T-helper 1 cell (primary cell): ENCODE measurements around the gene FBXW11.

Experiments
- DNase-seq, 5 donors: peaks; one replicate each; pipeline ENCODE4 v3.0.0-alpha.2; 2012 to 2020

Gene FBXW11

DNA sequence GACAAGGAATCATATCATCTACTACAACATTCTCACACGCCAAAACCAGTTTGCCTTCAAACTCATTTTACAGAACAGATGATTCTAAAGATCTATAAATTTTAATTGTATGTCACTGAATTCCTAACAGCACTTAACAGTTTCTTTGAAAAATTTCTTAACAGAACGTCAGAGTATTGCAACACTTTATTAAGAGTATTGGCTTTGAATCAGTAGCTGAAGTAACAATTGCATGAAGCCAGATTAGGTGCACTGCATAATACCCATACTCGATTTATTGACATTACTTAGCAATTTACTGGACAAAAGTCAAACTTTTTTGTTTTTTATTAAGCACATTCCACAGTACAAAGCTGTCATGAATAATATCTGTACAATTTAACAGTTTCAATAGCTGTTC is 145.1 kb downstream of the FBXW11 start:
- DNase-seq: no peak

DNA sequence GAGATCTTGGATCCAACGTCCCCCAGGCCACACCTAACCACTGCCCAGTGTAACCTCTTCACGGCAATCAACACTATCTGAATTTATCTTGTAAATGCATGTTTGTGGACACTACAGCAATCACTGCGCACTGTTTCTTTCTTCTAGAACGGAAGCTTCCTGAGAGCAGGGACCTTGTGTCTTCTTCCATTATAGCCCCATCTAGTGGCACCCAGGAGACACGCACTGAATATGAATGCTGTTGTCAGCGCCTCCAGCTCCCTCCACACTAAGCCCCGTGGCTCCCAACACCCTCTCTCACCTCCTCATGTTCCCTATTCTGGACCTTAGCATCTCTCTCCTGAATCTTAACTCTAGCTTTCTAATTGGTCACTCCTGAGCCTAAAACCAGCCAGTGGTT is 148.1 kb downstream of the FBXW11 start:
- DNase-seq: no peak

DNA sequence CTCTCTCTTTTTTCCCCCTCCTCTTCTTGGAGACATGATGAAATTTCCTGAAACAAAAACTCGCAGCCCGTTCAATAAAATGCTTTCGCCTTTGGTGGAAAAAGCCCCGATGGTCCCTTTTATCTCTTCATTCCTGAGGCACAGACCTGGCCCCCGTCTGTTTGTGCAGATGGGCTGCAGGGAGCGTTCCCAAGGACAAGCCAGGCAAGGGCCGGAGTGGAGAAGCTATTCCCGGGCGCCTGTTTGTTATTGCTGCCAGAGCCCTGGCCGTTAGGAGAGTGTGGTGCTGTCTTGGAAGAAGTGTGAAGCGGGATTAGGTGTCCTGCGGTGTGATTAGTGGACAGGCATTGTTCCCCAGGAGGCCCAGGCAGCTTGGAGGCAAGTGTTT is 149.0 kb downstream of the FBXW11 start:
- DNase-seq: no peak

DNA sequence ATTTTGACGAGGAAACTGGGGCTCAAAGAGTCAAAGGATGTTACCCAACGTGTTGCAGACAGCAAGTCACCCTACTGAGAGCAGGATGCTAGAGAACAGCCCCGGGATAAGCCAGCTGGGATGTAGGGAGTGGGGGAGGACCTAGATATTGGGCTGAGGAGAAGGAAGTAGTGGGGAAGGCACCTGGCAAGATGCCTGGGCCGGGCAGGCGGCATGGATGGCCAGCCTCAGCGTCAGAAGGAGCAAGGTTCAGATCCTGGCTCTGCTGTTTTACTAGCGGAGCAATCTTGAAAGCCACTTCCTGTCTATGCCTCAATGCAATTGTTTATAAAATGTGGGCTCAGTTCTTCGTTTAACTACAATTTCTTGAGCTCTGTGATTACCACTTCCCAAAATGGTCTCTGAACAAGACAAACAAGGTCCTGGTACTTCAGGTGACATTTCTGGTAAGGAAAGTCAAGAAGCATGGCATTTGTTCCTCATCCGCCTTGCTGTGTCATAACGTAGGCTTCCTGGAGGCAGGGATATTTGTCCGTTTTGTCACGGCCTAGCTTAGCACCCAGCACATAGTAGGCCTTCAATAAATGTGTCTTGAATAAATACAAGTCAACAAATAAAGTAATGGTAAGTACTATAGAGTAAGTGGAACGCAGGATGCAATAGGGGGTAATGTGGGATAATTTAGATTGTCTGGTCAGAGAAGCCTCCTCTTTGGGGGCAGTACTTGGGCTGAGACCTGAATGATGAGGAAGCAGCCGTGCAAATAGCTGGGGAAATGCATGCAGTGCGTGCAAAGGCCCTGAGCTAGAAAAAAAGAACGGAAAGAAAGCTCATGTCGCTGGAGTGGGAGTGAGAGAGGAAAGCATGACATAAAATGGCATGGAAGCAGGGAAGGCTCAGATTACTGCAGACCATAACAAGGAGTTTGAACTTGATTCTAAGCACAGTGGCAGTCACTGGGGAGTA is 150.4 kb downstream of the FBXW11 start:
- no peak for DNase-seq

DNA sequence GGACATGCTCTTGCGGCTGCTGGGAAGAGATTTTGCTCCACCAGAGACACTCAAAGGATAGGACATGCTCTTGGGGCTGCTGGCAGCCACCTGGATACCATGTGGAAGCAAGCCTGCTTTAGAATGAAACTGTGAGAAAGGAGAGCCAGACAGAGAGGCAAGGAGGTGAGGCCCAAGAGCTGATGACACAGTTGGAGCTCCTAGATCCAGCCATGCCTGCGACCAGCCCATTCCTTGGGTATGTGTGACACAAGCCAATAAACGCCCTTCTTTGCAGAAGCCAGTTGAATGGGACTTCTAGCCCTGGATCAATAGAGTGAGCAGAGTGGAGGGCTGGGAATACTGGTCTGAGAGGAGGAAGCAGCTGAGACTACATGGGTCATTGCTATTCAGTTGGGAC is 151.2 kb downstream of the FBXW11 start:
- no peak for DNase-seq

DNA sequence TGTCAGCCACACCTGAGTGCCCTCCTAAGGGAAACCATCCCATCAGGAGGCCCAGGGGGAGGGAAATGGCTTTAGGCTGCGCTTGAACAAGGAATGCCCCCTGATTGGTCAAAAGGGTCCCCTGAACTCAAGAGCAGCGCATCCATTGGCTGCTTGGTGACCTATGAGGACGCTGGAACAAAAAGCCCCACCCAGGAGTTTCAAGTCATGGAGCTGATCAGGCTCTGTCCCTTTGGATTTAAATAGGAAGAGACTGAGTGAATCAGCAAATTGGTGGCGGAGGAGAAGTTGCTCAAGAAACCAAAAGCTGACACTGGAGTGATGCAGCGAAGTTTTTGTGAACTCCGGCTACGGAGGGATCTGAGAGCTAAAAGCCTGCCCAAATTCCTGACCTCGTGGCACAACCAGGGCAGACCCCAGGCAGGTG is 154.2 kb downstream of the FBXW11 start:
- no peak for DNase-seq

DNA sequence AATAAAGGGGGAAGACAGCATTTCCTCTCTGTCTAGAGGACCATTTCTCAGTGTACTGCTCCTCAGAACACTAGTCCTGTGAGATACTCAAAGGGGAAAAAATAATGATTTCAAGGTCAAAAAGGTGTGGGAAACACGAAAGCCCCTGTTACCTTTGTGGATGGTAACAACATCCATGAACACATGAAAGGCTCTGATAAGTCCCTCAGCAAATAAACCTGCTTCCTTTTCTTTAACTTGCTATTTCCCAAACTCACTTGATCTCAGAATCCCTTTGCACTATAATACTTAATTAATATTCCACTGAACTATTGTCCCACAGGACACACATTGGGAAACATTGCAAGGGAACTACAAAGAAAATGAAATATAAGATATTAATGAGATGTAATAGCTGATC is 155.2 kb downstream of the FBXW11 start:
- no peak for DNase-seq

DNA sequence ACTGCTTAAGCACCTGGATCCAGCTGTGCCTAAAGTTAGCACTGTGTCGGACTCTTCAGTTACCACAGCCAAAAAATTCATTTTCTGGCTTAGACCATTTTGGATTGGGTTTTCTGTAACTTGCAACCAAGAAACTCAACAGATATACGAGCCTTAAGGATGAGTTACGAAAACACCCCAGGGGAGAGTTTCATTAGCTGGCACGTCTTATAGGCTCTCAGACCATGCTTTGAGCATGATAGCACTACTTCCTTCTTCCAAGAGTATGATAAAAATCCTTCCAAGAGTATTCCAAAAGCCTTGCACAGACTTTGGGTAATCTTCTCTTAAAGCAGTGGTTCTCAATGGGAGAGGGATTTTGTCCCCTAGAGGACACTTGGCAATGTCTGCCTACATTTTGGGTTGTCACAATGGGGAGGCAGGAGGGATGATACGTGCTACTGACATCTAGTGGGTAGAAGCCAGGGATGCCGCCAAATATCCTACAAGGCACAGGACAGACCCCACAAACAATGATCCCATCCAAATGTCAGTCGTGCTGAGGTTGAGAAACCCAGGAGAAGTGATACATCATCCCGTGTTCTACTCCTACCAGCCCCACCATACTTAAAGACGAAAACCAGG is 156.0 kb downstream of the FBXW11 start:
- DNase-seq: no peak

DNA sequence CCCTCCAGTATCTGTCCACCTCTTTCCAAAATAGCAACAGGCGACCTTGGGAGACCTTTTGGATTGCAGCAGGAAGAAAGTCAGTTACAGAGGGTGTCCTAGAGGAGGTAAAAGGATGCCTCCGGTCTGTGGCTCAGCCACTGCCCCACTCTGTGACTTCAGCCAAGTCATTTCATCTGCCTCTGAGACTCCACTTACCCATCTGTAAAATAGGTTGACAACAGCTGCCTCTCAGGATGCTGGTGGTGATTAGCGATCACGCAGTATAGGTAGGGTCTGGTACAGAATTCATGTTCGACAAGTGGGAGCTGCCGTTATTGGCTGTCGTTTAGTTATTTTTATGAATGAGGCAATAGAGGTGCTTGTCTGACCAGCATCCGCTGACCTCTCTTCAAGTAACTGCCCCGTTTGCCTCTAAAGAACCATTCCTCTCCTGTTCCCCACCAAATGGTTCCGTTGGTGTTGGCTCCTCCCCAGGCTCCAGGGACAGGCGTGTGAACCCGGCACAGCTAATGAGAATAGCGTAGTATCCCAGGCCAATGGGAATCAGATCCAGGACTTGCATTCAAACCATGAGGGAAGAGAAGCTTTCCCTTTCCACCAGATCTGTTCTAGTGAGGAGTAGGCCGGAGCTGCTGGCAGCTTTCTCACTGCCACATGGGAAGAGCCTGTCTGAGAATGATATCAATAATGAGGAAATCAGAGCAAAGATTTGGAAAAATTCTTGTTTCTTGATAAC is 156.7 kb downstream of the FBXW11 start:
- DNase-seq: no peak

DNA sequence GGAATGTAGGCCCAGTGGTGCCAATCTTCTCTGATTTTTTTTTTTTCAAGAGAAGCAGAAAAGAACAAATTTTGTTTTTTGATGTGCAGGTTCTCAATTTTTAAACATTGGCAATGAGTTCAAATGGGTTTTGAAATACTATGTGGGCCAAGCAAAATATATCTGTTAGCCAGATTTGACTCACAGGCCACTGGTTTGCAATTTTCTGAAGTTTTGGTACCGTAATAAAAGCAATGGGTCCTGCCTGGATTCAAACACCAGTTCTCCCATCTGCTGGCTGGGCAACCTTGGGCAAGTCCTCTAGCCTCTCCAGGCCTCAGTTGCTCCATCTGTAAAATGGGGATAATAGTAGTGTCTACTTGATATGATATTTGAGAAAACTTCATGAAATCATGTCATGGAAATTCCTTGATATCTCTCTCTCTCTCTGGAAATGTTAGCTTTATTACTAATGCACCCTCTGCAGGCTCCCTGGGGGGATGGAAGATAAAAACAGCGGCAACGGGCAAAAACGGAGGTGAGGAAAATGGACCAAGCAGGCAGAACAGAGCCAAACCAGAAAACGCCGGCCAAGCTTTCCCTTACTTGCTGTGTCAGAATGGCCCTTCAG is 157.4 kb downstream of the FBXW11 start:
- no peak for DNase-seq

DNA sequence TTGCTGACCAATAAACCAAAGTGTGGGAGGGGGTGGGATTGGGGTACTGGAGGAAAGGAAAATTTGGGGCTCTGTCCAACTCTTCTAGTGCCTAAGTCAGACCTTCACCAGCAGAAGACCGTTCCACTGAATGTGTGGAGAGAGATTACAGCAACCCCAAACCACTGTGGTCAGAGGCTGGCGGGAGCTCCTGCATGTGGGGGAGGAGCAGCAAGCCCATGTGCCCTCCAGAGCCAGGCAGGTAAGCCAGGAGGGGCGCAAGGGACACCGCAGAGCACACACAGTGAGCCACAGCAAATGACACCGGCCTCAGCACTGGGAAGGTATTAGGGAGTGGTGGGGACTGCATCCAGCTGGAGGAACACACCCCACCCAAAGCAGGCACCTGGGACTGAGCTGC is 158.0 kb downstream of the FBXW11 start:
- DNase-seq: no peak

DNA sequence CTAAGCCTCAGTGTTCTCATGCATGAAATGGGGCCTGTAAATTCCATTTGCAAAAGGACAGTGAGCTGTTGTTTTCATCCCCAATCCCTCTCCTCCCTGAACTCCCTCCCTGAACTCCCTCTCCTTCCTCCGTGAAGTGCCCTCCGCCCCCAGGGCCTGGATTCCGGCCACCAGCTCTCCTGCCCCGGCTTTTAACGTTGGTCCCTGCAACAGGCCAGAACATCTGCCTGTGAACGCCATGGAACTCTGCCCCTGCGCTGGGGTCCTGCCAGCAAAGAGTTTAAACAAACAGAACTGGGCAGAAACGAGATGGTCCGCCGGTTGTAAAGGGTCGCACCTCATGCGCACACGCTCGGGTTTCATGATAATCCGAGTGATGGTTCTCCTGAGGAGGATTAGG is 158.4 kb downstream of the FBXW11 start:
- no peak for DNase-seq

DNA sequence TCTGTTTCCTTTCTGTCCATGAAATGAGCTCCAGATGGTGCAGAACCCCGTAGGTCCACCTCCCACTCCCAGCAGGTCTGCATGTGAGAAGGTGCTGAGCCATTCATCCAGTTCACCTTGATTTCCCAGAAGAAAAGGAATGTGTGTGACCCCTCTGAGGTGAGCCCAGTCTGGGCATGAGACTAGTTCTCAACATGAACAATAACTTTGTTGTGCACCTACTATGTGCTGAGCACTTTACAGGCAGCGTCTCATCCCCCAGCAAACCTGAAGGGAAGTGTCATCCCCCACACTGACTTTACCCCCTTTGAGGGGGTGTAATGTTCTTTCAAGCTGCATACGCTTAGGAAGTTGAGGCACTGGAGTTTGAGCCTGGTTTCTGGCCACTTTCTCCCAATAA is 159.4 kb downstream of the FBXW11 start:
- no peak for DNase-seq

DNA sequence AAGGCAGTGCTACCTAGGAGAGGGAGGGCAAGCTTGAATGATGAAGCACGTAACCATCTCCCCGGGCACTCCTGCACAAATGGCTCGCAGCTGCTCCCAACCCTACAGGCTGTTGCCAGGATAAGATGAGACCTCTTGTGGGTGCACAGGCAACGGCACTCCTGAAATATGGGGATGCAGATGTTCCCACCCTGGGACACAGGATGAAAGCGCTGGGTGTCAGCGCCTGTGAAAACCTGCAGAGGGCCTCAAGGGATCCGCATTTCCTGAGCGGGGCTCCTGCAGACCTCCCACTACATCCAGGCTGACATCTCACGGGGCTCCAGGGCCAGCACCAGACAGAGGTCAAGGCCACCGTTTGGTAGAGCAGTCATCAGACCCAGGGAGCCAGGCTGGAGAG is 160.1 kb downstream of the FBXW11 start:
- DNase-seq: no peak

DNA sequence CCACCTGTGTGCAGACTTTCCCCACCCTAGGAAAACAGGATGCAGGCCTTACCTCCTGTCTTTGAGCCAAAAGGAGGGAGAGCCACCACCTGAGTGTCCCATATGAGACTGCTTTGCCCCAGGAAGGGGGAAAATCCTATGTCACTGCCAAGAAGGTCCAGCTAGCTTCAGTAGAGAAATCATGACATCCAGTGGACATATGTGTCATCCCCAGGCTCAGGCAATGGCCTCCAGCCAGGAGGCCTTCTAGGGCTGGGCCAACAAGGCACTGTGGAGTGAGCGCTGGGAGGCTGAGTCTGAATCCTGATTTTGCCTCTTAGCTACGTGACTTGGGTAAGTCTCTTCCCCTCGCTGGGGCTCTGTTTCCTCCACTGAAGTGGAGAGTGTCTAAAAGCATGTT is 160.6 kb downstream of the FBXW11 start:
- no peak for DNase-seq

DNA sequence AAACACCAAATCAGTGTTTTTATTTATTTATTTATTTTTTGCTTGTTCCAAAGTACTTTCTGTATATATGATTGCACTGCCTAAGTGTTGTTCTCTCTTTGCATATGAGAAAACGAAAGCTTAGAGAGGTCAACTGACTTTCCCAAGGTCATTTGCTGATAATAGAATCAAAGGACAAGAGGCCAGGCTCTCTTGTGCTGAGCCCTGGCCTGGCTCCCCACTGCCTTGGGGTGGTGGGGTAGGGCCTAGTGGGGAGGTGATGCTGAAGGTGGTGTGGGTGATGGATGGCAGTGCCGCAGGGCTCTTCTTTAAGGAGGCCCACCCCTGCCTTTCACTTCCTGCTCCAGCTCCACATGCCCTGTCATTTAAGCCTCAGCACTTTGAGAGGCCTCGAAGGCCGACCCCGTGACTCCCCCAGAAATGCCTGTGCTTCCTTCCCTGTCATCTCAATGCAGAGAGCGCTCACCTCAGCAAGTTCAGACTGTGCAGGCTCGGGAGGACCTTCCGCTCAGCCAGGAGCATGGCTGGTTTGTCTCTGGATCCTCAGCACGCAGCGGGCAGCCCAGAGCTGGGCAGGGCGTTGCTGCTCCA is 161.3 kb downstream of the FBXW11 start:
- DNase-seq: no peak

DNA sequence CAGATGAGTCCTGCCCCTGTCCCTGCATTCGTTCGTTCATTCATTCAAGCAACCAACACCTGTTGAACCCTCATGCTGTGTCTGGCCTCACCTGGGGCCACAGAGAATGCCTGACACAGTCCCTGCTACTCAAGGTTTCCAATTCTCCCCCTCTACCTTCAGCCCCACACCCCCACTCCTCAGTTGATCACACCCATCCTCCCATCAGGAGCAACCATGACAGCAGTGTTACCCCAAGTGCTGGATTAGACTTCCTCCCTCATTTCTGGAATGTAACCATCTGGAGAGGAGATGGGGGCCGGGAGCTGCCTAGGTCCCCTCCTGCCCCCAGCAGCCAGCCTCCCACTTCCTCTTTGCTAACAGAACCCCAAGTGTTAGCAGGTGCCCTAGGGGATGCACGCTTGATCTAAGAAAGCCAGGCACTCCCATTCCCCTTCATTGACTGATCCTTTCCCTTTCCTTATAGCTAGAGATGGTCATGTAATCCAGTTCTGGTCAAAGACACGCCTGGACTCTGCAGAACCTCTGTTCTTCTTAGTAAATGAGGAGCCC is 163.6 kb downstream of the FBXW11 start:
- DNase-seq: no peak

DNA sequence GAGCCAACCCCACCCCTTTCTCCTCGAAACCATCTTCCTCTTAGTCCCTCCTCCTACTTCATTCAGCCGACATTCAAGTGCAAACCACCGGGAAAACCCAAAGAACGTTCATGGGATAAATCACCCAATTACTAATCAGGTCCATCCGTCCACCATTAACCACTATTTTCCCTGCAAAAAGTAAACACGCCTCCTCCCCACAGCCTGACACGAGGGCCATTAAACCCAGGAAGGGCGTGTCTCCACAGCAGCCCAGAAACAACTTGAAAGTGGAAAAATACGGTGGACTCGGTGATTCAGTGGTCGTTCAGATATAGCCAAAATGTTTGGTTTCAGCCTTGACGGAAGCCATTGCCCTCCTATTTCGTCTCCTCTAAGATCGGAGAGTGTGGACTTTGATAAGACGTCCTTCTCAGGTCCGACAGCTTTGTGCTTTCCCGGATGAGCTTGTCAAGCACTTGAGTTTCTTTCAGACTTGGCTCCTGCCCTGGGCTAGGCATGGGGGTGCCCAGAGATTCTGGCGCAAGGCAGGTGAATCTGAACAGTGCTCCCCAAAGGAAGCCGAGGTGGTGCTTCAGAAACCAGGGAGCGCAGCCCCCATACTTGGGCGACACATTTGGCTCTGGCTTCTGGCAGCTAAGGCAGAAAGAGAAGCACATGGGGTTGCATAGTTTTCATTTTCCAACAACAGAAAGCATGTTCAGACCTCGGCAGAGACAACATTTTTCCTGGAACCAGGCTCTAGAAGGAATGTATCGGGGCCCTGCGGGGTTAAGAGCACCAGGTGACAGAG is 164.3 kb downstream of the FBXW11 start:
- DNase-seq: no peak

DNA sequence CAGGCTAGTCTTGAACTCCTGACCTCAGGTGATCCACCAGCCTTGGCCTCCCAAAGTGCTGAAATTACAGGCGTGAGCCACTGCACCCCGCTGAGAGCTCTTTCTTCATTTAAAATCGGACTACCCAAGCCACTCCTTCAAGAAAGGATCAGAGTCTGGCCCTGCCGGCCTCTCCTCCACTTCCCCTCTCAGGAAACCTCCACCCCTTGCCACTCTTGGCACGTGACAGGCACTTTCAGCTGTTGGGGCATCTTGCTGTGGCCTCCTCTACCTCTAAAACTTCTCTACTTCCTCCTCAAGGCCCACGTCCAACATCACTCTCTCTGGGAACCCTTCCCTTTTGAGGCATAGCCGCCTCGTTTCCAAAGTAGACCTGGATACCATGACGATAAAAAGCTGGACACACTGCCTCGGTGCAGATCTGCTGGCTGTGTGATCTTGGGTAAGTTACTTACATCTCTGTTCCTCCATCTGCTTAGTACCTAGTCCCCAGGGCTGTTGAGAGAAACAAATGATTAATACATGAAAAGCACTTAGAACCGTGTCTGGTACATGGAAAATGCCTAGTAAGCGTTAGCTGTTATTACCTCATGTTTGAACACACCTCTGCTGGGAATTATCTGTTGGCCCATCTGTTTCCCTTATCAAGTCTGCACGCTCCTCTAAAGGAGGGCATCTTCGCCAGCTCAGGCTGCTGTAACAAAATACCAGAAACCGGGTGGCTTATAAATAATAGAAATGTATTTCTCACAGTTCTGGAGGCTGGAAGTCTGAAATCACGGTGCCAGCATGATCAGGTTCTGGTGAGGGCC is 165.5 kb downstream of the FBXW11 start:
- no peak for DNase-seq

DNA sequence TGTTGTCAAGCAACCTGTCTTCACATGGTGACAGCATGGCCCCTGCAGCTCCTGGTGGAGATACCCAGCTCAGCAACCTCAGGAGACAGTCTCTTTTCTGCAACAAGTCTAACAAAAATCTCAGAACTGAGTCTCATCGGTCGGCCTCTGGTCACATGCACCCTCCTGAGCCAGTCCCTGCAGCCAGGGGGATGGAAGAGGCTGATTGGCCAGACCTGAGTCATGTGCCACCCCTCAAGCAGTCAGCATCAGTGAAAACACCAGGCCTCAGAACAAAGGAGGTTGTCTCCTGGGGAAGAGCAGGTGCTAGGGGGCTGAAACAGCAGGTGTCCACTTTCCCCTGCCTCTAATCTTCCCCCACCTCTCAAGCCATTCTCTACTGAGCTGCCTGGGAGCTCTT is 166.4 kb downstream of the FBXW11 start:
- no peak for DNase-seq

DNA sequence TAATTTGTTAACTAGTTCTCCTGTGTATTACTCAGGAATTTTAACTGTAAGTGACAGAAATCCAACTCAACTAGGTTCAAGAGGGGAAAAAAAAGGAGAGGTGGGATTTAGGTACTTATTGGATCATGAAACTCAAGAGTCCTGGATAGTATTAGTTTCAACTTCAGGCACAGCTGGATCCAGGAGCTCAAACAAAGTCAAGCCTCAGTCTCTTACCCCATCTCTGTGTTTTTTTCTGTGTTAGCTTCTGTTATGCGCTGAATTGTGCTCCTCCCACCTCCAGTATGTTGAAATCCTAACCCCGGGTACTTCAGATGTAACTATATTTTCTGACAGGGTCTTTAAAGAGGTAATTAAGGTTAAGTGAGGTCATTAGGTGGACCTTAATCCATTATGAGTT is 167.3 kb downstream of the FBXW11 start:
- no peak for DNase-seq
